Endothelial cell of umbilical vein (primary cell): Measurements from ENCODE around the gene MRPL12. TPM values are rescaled to one million over a fixed set of nuclear protein-coding genes. Genes with fewer than 3 reads are reported as not detected.

Experiments
- BruUV-seq: library from RNA; stranded (reverse); fragments of 400-500 nt; replicated peaks from 2 replicates; lab custom pipeline; 2021; lab: Mats Ljungman, UMichigan
- CTCF ChIA-PET: fragments of 300-600, 350-600 bp; sonication (Branson Sonifier 250); formaldehyde crosslinking; loops from one replicate; lab custom pipeline; 2021; ENCODE audit warnings: antibody characterized with exemption, inconsistent platforms; lab: Charles Lee
- POLR2A ChIA-PET: fragments of 300-600, 350-600 bp; sonication (Branson Sonifier 250); formaldehyde crosslinking; loops from one replicate; lab custom pipeline; 2021; ENCODE audit warnings: antibody characterized with exemption, inconsistent platforms; lab: Charles Lee
- DNase-seq: peaks from one replicate; pipeline ENCODE4 v3.0.0-alpha.2; 2011; ENCODE audit warnings: low read depth, low spot score
- FAIRE-seq: peaks from 2 replicates; lab custom pipeline; 2011; peaks lifted over from hg19 to GRCh38; lab: Jason Lieb, UNC
- H2AFZ ChIP-seq: 2 replicates; pipeline ENCODE4 v1.6.0; 2012; ENCODE audit warnings: low read depth, low read length, control low read depth, inconsistent platforms
- H3K27ac ChIP-seq: 2 replicates; pipeline ENCODE4 v1.5.1; 2011; ENCODE audit warnings: low read depth, mild to moderate bottlenecking, control low read depth, low read length, moderate library complexity; ENCODE audit not compliant: insufficient read depth
- H3K27me3 ChIP-seq, 2 experiments: 2 replicates each; pipeline versions ENCODE4 v1.6.0 to v1.6.1; 2011; ENCODE audit warnings: low read length in 2 of 2, mixed read lengths in 1 of 2; ENCODE audit not compliant: control insufficient read depth in 2 of 2, insufficient read depth in 2 of 2
- H3K36me3 ChIP-seq, 2 experiments: 2 replicates in 1 of 2; 3 replicates in 1 of 2; pipeline ENCODE4 v1.5.1; 2011; ENCODE audit warnings: low read length in 2 of 2, mild to moderate bottlenecking in 1 of 2, moderate library complexity in 1 of 2; ENCODE audit not compliant: control insufficient read depth in 2 of 2, insufficient read depth in 2 of 2; ENCODE audit errors: extremely low read depth in 1 of 2
- H3K4me1 ChIP-seq: 3 replicates; pipeline ENCODE4 v1.5.1; 2011; ENCODE audit warnings: mild to moderate bottlenecking, low read length; ENCODE audit not compliant: control insufficient read depth, insufficient read depth; ENCODE audit errors: extremely low read depth
- H3K4me2 ChIP-seq: 2 replicates; pipeline ENCODE4 v1.6.1; 2011; ENCODE audit warnings: low read length, control low read depth, mixed read lengths; ENCODE audit not compliant: insufficient read depth
- H3K4me3 ChIP-seq, 3 experiments: fragments of 200-600 bp in 1 of 3; sonication (generic), shearing (Covaris generic) in 1 of 3; replicated peaks in 1 of 3; 2 replicates each; pipeline ENCODE4 v1.5.1; 2011 to 2016; ENCODE audit warnings: control low read depth in 3 of 3, low read length in 3 of 3, mild to moderate bottlenecking in 2 of 3, inconsistent platforms in 1 of 3, low read depth in 1 of 3, moderate library complexity in 1 of 3; ENCODE audit not compliant: insufficient read depth in 1 of 3
- H3K79me2 ChIP-seq: 2 replicates; pipeline ENCODE4 v1.6.0; 2012; ENCODE audit warnings: low read length, inconsistent platforms; ENCODE audit not compliant: control insufficient read depth, insufficient read depth
- H3K9ac ChIP-seq: replicated peaks from 2 replicates; pipeline ENCODE3; 2011; ENCODE audit warnings: low read length, control low read depth; ENCODE audit not compliant: insufficient read depth; ENCODE audit errors: extremely low read depth
- H3K9me1 ChIP-seq: replicated peaks from 3 replicates; pipeline ENCODE4 v1.6.0; 2011; ENCODE audit warnings: mild to moderate bottlenecking, low read length; ENCODE audit not compliant: control insufficient read depth, insufficient read depth; ENCODE audit errors: extremely low read depth
- H3K9me3 ChIP-seq: replicated peaks from 2 replicates; pipeline ENCODE4 v1.5.1; 2012; ENCODE audit warnings: low read length, inconsistent platforms; ENCODE audit not compliant: control insufficient read depth, insufficient read depth
- H4K20me1 ChIP-seq: replicated peaks from 2 replicates; pipeline ENCODE3; 2011; ENCODE audit warnings: mild to moderate bottlenecking, low read length; ENCODE audit not compliant: control insufficient read depth, insufficient read depth; ENCODE audit errors: extremely low read depth
- EZH2 ChIP-seq: IDR thresholded peaks from 2 replicates; pipeline ENCODE4 v1.6.1; 2012; ENCODE audit warnings: borderline replicate concordance, low read depth, mild to moderate bottlenecking, moderate library complexity, low read length, inconsistent platforms; ENCODE audit not compliant: severe bottlenecking
- FOS ChIP-seq: IDR thresholded peaks from 2 replicates; pipeline ENCODE4 v1.6.1; 2011; ENCODE audit warnings: mild to moderate bottlenecking, low read length, moderate library complexity, borderline replicate concordance; ENCODE audit not compliant: insufficient read depth
- GATA2 ChIP-seq: IDR thresholded peaks from 2 replicates; pipeline ENCODE4 v1.7.0; 2011; ENCODE audit warnings: low read depth, mild to moderate bottlenecking, moderate library complexity, mixed read lengths, low read length; ENCODE audit not compliant: insufficient read length, insufficient read depth
- JUN ChIP-seq: IDR thresholded peaks from 2 replicates; pipeline ENCODE4 v1.6.1; 2011; ENCODE audit warnings: borderline replicate concordance, low read depth; ENCODE audit not compliant: insufficient read length, insufficient read depth
- MYC ChIP-seq: IDR thresholded peaks from one replicate; pipeline ENCODE4 v1.6.1; 2011; ENCODE audit warnings: mild to moderate bottlenecking, low read depth, low read length
- POLR2A ChIP-seq: IDR thresholded peaks from 2 replicates; pipeline ENCODE4 v1.6.1; 2012; ENCODE audit warnings: low read depth, mild to moderate bottlenecking, control low read depth, low read length
- POLR2AphosphoS5 ChIP-seq: IDR thresholded peaks from 2 replicates; pipeline ENCODE4 v1.6.1; 2012; ENCODE audit warnings: low read depth, mild to moderate bottlenecking, control low read depth, low read length, moderate library complexity; ENCODE audit not compliant: insufficient read depth
- dilution Hi-C: fragments of 300-500 bp; cut with MboI; formaldehyde crosslinking; loops from one replicate; pipeline ENCODE4 v1.15.0; 2019; ENCODE audit warnings: low sequenced_read_pairs; ENCODE audit not compliant: extremely low pct_ligation_motif_present
- intact Hi-C: fragments of 100-400 bp; cut with micrococcal nuclease; formaldehyde crosslinking; loops from one replicate; pipeline ENCODE4 v1.10.0; 2022
- polyA plus RNA-seq, 4 experiments: library from polyadenylated mRNA; depleted of rRNA in 3 of 4; stranded (reverse) in 3 of 4; unstranded in 1 of 4; fragments of >200 nt; gene quantifications; 2 replicates each; pipeline versions ENCODE4 v1.2.1 to v1.2.3, GENCODE V29; 2011 to 2012; ENCODE audit warnings: missing spikeins in 1 of 4
- total RNA-seq: library from RNA; stranded (reverse); gene quantifications from 2 replicates; pipeline ENCODE4 v1.2.3, GENCODE V29; 2021
- TF ChIP-seq, protein P1 (sequence below), 2 donors: IDR thresholded peaks; 1 replicate in 1 of 2; 2 replicates in 1 of 2; pipeline ENCODE4 v1.5.1; 2011; ENCODE audit warnings: low read length in 2 of 2, mild to moderate bottlenecking in 2 of 2, moderate library complexity in 2 of 2, control low read depth in 1 of 2, inconsistent platforms in 1 of 2, low read depth in 1 of 2; ENCODE audit not compliant: insufficient read depth in 1 of 2; ENCODE audit errors: extremely low read depth in 1 of 2
- TF ChIP-seq, protein P2 (sequence below): IDR thresholded peaks from 2 replicates; pipeline ENCODE4 v1.6.1; 2011; ENCODE audit not compliant: insufficient read depth, insufficient read length

MRPL12 gene
- total and polyA plus RNA-seq, 2 donors (not counting 3 experiments of a cell fraction or from before 2014, with no cell fraction given) = 91.9 to 99.9 TPM

DNA sequence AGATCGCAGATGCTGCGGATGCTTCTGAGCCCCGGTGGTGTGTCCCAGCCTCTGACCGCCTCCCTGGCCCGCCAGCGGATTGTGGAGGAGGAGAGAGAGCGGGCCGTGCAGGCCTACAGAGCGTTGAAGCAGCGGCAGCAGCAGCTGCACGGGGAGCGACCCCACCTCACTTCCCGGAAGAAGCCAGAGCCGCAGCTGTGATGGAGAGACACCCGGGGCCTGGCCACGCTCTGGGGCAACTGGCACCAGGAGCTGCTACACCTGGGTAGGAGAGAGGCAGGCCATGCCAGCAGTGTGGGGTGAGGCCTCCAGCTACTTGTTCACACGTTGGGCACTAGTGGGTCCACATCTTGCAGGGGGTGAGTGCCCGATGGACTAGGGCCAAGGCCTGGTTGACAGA lies 30.7 kb upstream of the MRPL12 start:
- H3K4me1 ChIP-seq = peaks cover 8% of the 10 kb centered on the region
- no peaks in the 10 kb centered on the region for H3K9me1 ChIP-seq
- intact Hi-C loops (no loop called here), dilution Hi-C loops (no loop called here)
- H3K27ac ChIP-seq = no peak overlapping the region
- H3K9me3 ChIP-seq = no peaks in the 10 kb centered on the region
- TF ChIP-seq JUN (no peak), FOS (no peak), POLR2A (no peak), POLR2AphosphoS5 (no peak), MYC (no peak), GATA2 (no peak), EZH2 (no peak)
- TF ChIP-seq, protein P1, sequence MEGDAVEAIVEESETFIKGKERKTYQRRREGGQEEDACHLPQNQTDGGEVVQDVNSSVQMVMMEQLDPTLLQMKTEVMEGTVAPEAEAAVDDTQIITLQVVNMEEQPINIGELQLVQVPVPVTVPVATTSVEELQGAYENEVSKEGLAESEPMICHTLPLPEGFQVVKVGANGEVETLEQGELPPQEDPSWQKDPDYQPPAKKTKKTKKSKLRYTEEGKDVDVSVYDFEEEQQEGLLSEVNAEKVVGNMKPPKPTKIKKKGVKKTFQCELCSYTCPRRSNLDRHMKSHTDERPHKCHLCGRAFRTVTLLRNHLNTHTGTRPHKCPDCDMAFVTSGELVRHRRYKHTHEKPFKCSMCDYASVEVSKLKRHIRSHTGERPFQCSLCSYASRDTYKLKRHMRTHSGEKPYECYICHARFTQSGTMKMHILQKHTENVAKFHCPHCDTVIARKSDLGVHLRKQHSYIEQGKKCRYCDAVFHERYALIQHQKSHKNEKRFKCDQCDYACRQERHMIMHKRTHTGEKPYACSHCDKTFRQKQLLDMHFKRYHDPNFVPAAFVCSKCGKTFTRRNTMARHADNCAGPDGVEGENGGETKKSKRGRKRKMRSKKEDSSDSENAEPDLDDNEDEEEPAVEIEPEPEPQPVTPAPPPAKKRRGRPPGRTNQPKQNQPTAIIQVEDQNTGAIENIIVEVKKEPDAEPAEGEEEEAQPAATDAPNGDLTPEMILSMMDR (IDR thresholded peaks at IDR 0.05; ENCODE audit: extremely low read depth in 1 of 2, insufficient read depth in 1 of 2, low read depth in 1 of 2, low read length in 2 of 2) = no peak
- TF ChIP-seq, protein P2, sequence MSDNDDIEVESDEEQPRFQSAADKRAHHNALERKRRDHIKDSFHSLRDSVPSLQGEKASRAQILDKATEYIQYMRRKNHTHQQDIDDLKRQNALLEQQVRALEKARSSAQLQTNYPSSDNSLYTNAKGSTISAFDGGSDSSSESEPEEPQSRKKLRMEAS = no peak
- H3K27me3 ChIP-seq = no peaks in the 10 kb centered on the region
- DNase-seq (no peak), FAIRE-seq (no peak)
- CTCF ChIA-PET = no interaction called here
- H3K79me2 ChIP-seq = peaks cover 11% of the 10 kb centered on the region
- H3K4me3 ChIP-seq = no peak overlapping the region
- no peaks in the 10 kb centered on the region for H4K20me1 ChIP-seq
- H3K4me2 ChIP-seq = no peak overlapping the region
- BruUV-seq = no TSS peak
- H3K9ac ChIP-seq = no peak overlapping the region
- H2AFZ ChIP-seq = no peak overlapping the region
- POLR2A ChIA-PET = no interaction called here
- H3K36me3 ChIP-seq = peaks cover 4 to 37% of the 10 kb centered on the region in 2 experiments
